Nephron (organoid): ENCODE data around the gene HSBP1L1.
"Not testable (repeated sequence)": the region's sequence is repeated elsewhere in the genome, so short reads cannot be mapped to it uniquely, and the experiment has no call there.

Source experiments
- H3K27ac Mint-ChIP-seq, 3 experiments: 2 replicates each; pipeline ENCODE4 v1.8.0; 2020; ENCODE audit warnings: mixed read lengths in 3 of 3, mild to moderate bottlenecking in 2 of 3, moderate library complexity in 1 of 3
- H3K27me3 Mint-ChIP-seq: 2 replicates; pipeline ENCODE4 v1.8.0; 2021; ENCODE audit warnings: low read depth, mild to moderate bottlenecking, moderate library complexity, mixed read lengths
- H3K36me3 Mint-ChIP-seq: 2 replicates; pipeline ENCODE4 v1.8.0; 2020; ENCODE audit warnings: low read depth, mixed read lengths
- H3K4me1 Mint-ChIP-seq: 2 replicates; pipeline ENCODE4 v1.8.0; 2020; ENCODE audit warnings: mixed read lengths
- H3K4me3 Mint-ChIP-seq, 3 experiments: 2 replicates each; pipeline ENCODE4 v1.8.0; 2020; ENCODE audit warnings: mild to moderate bottlenecking in 3 of 3, mixed read lengths in 3 of 3, moderate library complexity in 2 of 3
- H3K9me3 Mint-ChIP-seq: 2 replicates; pipeline ENCODE4 v1.8.0; 2020; ENCODE audit warnings: mixed read lengths
- TF ChIP-seq, protein P1 (sequence below), 3 experiments: fragments of 200-600 bp; sonication (generic); IDR thresholded peaks; one replicate each; pipeline ENCODE4 v1.5.0; 2021; ENCODE audit warnings: antibody characterized with exemption in 3 of 3; ENCODE audit not compliant: unreplicated experiment in 3 of 3

The HSBP1L1 gene

GRCh38 chr18:80002468-80002867 is 38.0 kb downstream of the HSBP1L1 start:
- Mint-ChIP-seq H3K27ac (no peak overlapping the region), H3K4me1 (no peaks in the 10 kb centered on the region), H3K4me3 (no peak overlapping the region), H3K9me3 (peaks cover 31% of the 10 kb centered on the region), H3K36me3 (peaks cover 16% of the 10 kb centered on the region), H3K27me3 (peaks cover 3% of the 10 kb centered on the region)
- TF ChIP-seq, protein P1, sequence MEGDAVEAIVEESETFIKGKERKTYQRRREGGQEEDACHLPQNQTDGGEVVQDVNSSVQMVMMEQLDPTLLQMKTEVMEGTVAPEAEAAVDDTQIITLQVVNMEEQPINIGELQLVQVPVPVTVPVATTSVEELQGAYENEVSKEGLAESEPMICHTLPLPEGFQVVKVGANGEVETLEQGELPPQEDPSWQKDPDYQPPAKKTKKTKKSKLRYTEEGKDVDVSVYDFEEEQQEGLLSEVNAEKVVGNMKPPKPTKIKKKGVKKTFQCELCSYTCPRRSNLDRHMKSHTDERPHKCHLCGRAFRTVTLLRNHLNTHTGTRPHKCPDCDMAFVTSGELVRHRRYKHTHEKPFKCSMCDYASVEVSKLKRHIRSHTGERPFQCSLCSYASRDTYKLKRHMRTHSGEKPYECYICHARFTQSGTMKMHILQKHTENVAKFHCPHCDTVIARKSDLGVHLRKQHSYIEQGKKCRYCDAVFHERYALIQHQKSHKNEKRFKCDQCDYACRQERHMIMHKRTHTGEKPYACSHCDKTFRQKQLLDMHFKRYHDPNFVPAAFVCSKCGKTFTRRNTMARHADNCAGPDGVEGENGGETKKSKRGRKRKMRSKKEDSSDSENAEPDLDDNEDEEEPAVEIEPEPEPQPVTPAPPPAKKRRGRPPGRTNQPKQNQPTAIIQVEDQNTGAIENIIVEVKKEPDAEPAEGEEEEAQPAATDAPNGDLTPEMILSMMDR (IDR thresholded peaks at IDR 0.05; ENCODE audit: unreplicated experiment in 3 of 3) = no peak

- no peak overlapping the region for H3K4me3 Mint-ChIP-seq
- peaks cover 21% of the 10 kb centered on the region for H3K36me3 Mint-ChIP-seq
- TF ChIP-seq, protein P1 (IDR thresholded peaks at IDR 0.05; ENCODE audit: unreplicated experiment in 3 of 3) = no peak
- H3K4me1 Mint-ChIP-seq = no peaks in the 10 kb centered on the region
- H3K27ac Mint-ChIP-seq = no peak overlapping the region
- peaks cover 49% of the 10 kb centered on the region for H3K9me3 Mint-ChIP-seq
- peaks cover 3% of the 10 kb centered on the region for H3K27me3 Mint-ChIP-seq
Observed at GRCh38 chr18:80004600-80005342, 40.3 kb downstream of the HSBP1L1 start.

GRCh38 chr18:80006724-80007123 is 42.3 kb downstream of the HSBP1L1 start:
- Mint-ChIP-seq H3K9me3 (peaks cover 58% of the 10 kb centered on the region), H3K4me1 (no peaks in the 10 kb centered on the region), H3K27ac (no peak overlapping the region), H3K36me3 (peaks cover 30% of the 10 kb centered on the region), H3K27me3 (no peaks in the 10 kb centered on the region), H3K4me3 (no peak overlapping the region)
- TF ChIP-seq, protein P1 (IDR thresholded peaks at IDR 0.05; ENCODE audit: unreplicated experiment in 3 of 3) = no peak

- no peak overlapping the region for H3K27ac Mint-ChIP-seq
- H3K27me3 Mint-ChIP-seq = no peaks in the 10 kb centered on the region
- H3K4me1 Mint-ChIP-seq = no peaks in the 10 kb centered on the region
- H3K36me3 Mint-ChIP-seq = peaks cover 43% of the 10 kb centered on the region
- H3K9me3 Mint-ChIP-seq = peaks cover 73% of the 10 kb centered on the region
- no peak overlapping the region for H3K4me3 Mint-ChIP-seq
- TF ChIP-seq, protein P1 (IDR thresholded peaks at IDR 0.05; ENCODE audit: unreplicated experiment in 3 of 3) = no peak
Observed at GRCh38 chr18:80009661-80010550, 45.5 kb downstream of the HSBP1L1 start.

- Mint-ChIP-seq H3K27me3 (no peaks in the 10 kb centered on the region), H3K4me3 (no peak overlapping the region), H3K9me3 (peaks cover 73% of the 10 kb centered on the region), H3K36me3 (peaks cover 43% of the 10 kb centered on the region), H3K27ac (no peak overlapping the region), H3K4me1 (no peaks in the 10 kb centered on the region)
- TF ChIP-seq, protein P1 (IDR thresholded peaks at IDR 0.05; ENCODE audit: unreplicated experiment in 3 of 3) = no peak
Observed at GRCh38 chr18:80010551-80010906, 46.1 kb downstream of the HSBP1L1 start.

GRCh38 chr18:80011496-80012137 is 47.2 kb downstream of the HSBP1L1 start:
- not testable (repeated sequence) for H3K4me3 Mint-ChIP-seq, H3K4me1 Mint-ChIP-seq, H3K27me3 Mint-ChIP-seq, H3K27ac Mint-ChIP-seq
- peaks cover 43% of the 10 kb centered on the region for H3K36me3 Mint-ChIP-seq
- peaks cover 70% of the 10 kb centered on the region for H3K9me3 Mint-ChIP-seq
